GM12864 (cell line): ENCODE measurements around the gene KIAA1549.

Experiments
- DNase-seq: peaks from one replicate; pipeline ENCODE4 v3.0.0-alpha.2; 2011; ENCODE audit warnings: low read depth
- H3K4me3 ChIP-seq: 2 replicates; pipeline ENCODE4 v1.5.1; 2011; ENCODE audit warnings: mild to moderate bottlenecking, low read depth, low read length, control low read depth
- TF ChIP-seq, protein P1 (sequence below): IDR thresholded peaks from 2 replicates; pipeline ENCODE4 v1.5.1; 2011; ENCODE audit warnings: low read depth, mild to moderate bottlenecking, moderate library complexity, low read length, control low read depth, inconsistent platforms; ENCODE audit errors: missing control alignments

Gene KIAA1549

DNA sequence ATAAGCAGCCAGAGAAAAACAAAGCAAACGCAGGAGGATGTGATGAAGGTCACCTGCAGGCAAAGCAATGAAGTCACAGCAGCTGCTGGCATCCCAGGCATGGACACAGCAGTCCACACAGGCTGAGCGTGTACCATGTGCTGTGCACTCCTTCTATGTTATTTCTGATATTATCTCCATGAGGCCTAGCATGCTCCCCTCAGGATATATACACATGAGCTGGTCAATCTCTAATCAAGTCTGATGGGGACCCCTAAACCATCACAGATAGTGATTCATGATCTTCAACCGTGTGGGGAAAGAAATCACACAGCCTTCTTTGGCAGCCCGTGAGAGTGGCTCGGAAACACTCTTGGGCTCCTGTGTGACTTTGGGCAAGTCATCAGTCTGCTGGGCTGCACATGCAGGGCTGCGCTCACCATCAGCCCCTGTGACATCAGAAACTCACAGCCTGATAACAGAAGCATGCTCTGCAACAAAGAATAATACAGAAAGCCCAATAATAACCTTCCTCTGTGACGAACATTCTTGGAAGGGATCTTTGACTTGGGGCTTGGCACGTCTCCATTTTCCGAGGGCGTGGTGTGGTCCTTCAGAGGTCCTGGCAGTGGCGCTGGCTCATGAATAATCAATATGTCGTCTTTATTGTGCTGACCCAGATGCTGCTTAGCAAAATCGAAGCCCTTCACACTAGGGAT lies 100.2 kb downstream of the KIAA1549 start:
- no peak overlapping the region for H3K4me3 ChIP-seq
- DNase-seq: no peak
- TF ChIP-seq, protein P1, sequence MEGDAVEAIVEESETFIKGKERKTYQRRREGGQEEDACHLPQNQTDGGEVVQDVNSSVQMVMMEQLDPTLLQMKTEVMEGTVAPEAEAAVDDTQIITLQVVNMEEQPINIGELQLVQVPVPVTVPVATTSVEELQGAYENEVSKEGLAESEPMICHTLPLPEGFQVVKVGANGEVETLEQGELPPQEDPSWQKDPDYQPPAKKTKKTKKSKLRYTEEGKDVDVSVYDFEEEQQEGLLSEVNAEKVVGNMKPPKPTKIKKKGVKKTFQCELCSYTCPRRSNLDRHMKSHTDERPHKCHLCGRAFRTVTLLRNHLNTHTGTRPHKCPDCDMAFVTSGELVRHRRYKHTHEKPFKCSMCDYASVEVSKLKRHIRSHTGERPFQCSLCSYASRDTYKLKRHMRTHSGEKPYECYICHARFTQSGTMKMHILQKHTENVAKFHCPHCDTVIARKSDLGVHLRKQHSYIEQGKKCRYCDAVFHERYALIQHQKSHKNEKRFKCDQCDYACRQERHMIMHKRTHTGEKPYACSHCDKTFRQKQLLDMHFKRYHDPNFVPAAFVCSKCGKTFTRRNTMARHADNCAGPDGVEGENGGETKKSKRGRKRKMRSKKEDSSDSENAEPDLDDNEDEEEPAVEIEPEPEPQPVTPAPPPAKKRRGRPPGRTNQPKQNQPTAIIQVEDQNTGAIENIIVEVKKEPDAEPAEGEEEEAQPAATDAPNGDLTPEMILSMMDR: no peak

DNA sequence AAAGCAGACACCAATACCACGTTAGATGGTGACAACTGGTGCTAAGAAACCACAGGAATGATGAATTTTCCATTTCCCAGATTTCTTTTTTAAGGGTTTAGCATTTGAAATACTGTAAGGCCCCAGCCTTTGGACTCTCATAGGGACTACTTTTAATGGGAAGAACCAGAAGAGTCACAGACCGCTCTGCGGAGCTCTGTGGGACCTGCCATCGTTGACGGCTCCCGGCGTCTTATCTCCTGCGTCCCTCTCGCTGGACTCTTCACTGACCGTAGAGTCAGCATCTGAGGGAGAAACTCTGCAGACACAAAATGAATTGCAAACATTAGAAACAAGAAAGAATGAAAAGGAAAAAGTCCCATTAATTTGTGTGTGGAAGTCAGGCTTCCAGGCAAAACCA lies 101.8 kb downstream of the KIAA1549 start:
- TF ChIP-seq, protein P1: no peak
- H3K4me3 ChIP-seq: no peak overlapping the region
- DNase-seq: no peak

DNA sequence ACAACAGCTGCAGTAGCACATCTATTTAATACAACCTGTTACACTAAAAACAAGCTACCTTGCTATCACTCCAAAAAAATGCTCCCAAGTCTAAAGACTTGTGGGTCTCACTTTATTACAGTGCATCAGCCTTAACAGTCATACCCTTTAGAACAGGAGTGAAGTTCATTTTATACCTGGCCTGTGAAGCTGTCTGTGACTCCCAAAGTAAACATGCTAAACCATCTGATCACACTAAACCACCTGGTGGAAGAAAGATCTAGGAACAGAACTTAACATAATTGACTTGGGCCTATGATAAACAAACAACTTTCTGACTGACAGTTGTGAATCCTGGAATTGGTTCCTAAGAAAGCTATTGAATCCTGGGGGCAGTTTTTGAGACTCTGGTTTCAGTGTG lies 102.3 kb downstream of the KIAA1549 start:
- no peak overlapping the region for H3K4me3 ChIP-seq
- TF ChIP-seq, protein P1: no peak
- no peak for DNase-seq

DNA sequence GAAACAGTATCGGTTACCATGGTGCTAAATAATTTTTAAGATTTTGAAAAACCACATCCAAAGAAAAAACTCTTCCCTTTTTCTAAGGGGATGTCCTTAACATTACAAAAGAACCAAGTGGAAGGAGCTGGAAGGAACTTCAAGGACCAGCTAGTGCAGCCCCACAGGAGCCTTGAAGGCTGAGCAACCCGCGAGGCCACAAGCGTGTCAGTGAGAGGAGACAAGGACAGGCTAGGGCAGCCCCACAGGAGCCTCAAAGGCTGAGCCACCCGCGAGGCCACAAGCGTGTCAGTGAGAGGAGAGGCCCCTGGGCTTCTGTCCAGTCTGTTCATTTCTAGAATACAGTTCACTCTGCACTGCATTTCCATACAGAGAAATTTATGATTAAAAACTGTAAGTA lies 103.1 kb downstream of the KIAA1549 start:
- TF ChIP-seq, protein P1: no peak

DNA sequence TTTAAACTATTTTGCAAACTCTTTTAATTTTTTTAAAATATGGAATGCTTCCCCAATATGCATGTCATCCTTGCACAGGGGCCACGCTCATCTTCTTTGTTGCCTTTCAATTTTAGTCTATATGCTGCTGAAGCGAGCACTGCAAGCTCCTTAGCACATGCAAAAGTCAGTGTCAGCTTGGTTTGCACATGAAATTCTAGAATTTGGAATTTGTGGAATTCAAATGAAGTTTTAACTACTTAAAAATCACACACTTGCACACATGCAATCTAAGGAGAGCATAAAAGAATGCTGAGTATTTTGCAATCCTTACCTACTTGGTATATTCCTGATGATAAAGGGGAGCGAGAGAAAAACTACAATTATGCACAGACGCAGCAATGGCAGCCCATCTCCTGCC lies 104.9 kb downstream of the KIAA1549 start:
- DNase-seq: no peak
- H3K4me3 ChIP-seq: no peak overlapping the region
- TF ChIP-seq, protein P1: no peak

More for the DNA sequence above, 103.1 kb downstream of the KIAA1549 start:
- no peak for DNase-seq
- no peak overlapping the region for H3K4me3 ChIP-seq

DNA sequence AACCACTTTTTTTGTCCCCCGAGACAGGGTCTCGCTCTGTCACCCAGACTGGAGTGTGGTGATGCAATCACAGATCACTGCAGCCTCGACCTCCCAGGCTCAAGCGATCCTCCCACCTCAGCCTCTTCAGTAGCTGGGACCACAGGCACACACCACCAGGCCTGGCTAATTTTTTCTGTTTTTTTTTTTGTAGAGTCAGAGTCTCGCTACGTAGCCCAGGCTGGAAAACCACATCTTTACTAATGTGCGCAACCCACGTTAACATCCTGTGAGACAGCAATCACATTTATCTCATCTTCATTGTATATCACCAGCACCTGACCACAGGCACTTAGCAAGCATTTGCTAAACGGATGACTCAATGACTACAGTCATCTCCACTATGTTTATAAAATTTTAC lies 105.4 kb downstream of the KIAA1549 start:
- TF ChIP-seq, protein P1: no peak
- no peak overlapping the region for H3K4me3 ChIP-seq
- DNase-seq: no peak

DNA sequence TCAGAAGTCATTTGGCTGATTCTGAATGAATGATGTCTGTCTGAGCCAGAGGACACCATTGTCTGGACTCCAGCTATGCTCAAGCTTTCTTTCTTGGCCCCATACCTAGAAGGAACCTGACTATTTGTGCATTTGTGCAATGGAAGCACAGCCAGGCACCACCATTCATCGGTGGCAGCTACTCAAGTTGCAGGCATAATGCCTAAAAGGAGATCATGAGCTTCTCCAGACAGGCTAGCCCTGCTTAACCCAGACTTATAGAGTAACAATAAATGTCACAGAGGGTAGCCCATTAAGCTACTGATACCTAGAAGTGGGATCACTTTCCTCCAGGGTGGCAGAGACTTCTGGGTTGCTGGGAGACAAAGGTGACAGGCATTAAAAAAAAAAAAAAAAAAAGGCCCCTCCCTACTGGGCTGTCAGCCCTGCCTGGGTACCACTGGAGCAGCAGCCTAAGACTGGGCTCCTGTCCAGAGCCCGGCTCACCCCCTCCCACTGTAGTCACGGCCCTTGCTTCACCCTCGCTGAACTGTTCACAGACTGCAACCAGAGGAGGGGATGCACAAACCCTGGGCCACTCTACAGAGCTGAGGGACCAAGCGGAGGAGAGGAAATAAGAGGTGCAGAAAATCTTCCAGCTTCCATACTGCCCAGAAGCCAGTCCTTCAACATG lies 107.8 kb downstream of the KIAA1549 start:
- no peak overlapping the region for H3K4me3 ChIP-seq
- TF ChIP-seq, protein P1: no peak
- no peak for DNase-seq
